Measurements from ENCODE around the gene JUN.

The JUN gene

DNA sequence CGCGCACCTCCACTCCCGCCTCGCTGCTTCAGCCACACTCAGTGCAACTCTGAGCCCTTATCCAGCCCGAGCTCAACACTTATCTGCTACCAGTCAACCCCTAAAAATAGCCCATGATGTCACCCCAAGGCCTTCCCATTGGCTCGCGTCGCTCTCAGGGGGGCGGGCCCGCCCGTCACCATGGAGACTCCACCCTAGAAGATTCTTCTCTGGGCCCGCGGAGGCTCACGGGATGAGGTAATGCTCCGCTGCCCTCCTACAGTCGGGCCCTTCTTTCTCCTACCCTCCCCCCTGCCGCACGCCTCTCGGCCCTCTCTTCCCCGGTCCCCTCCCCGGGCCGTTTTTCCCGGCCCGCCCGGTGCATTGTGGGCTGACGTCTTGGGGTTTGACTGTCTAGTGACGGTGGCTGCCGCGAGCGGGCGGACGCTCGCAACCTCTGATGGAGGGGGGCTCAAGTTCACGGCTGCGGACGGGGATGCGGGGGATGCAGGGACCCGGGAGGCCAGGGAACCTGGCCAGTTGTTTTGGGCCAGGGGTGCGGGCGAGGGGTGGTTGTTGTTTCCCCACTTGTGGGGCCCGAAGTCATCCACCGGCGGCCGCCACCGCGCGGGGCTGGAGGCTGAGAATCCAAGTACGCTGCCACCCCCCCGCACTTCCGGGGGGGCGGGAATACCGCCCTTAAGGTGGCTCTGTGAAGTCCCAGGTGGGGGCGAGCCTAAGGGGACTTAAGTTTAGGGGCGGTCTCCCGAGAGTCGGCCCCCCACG, at the start of gene JUN:
TSS of gene JUN (minus strand) at position 55 of the 765 bp plus-strand sequence. CDS start 977 bp downstream, outside the sequence.
- Histone ChIP-seq H3K9ac (ENCODE audit: low read length in 5 of 5) (peak within 1 kb of the TSS; percentile 94 to 100 (median 100)), H3K4me1 (ENCODE audit: control insufficient read depth in 5 of 5, insufficient read depth in 5 of 5, low read length in 5 of 5) (peaks cover 9 to 32% (median 18%) of the 10 kb centered on the region in 5 donors), H3K9me3 (ENCODE audit: control insufficient read depth in 5 of 5, low read length in 5 of 5) (peaks cover 0 to 7% (median 0%) of the 10 kb centered on the region in 5 donors), H3K27me3 (ENCODE audit: control insufficient read depth in 5 of 5, insufficient read depth in 4 of 5, low read length in 5 of 5) (no peaks in the 10 kb centered on the region), H3K27ac (ENCODE audit: low read depth, low read length) (peak within 1 kb of the TSS; percentile 100), H3K36me3 (ENCODE audit: control insufficient read depth in 5 of 5, insufficient read depth in 5 of 5, low read length in 5 of 5) (peaks cover 4 to 11% (median 9%) of the 10 kb centered on the region in 5 donors), H3K4me3 (ENCODE audit: low read depth in 1 of 5, low read length in 5 of 5) (peak within 1 kb of the TSS; percentile 79 to 100 (median 98))

- peaks cover 0 to 4% (median 0%) of the 10 kb centered on the region in 5 donors for H3K9me3 ChIP-seq (ENCODE audit: control insufficient read depth in 5 of 5, low read length in 5 of 5)
- H3K4me3 ChIP-seq (ENCODE audit: low read depth in 1 of 5, low read length in 5 of 5), result no peak overlapping the region
- no peaks in the 10 kb centered on the region for H3K36me3 ChIP-seq (ENCODE audit: control insufficient read depth in 5 of 5, insufficient read depth in 5 of 5, low read length in 5 of 5)
- H3K27me3 ChIP-seq (ENCODE audit: control insufficient read depth in 5 of 5, insufficient read depth in 4 of 5, low read length in 5 of 5), result no peaks in the 10 kb centered on the region
- no peak overlapping the region for H3K9ac ChIP-seq (ENCODE audit: low read length in 5 of 5)
- H3K27ac ChIP-seq (ENCODE audit: low read depth, low read length), result no peak overlapping the region
- H3K4me1 ChIP-seq (ENCODE audit: control insufficient read depth in 5 of 5, insufficient read depth in 5 of 5, low read length in 5 of 5), result peaks cover 0 to 14% (median 0%) of the 10 kb centered on the region in 5 donors
Measured at GRCh38 chr1:58833166-58833565, 49.3 kb upstream of the JUN start.

- no peaks in the 10 kb centered on the region for H3K4me1 ChIP-seq (ENCODE audit: control insufficient read depth in 5 of 5, insufficient read depth in 5 of 5, low read length in 5 of 5)
- no peaks in the 10 kb centered on the region for H3K27me3 ChIP-seq (ENCODE audit: control insufficient read depth in 5 of 5, insufficient read depth in 4 of 5, low read length in 5 of 5)
- H3K9me3 ChIP-seq (ENCODE audit: control insufficient read depth in 5 of 5, low read length in 5 of 5), result peaks cover 0 to 14% (median 4%) of the 10 kb centered on the region in 5 donors
- H3K4me3 ChIP-seq (ENCODE audit: low read depth in 1 of 5, low read length in 5 of 5), result no peak overlapping the region
- no peak overlapping the region for H3K9ac ChIP-seq (ENCODE audit: low read length in 5 of 5)
- no peaks in the 10 kb centered on the region for H3K36me3 ChIP-seq (ENCODE audit: control insufficient read depth in 5 of 5, insufficient read depth in 5 of 5, low read length in 5 of 5)
- no peak overlapping the region for H3K27ac ChIP-seq (ENCODE audit: low read depth, low read length)
Measured at GRCh38 chr1:58830291-58830690, 46.4 kb upstream of the JUN start.

- Histone ChIP-seq H3K9ac (ENCODE audit: low read length in 5 of 5) (no peak overlapping the region), H3K9me3 (ENCODE audit: control insufficient read depth in 5 of 5, low read length in 5 of 5) (peaks cover 0 to 14% (median 4%) of the 10 kb centered on the region in 5 donors)
Measured at GRCh38 chr1:58829866-58830265, 46.0 kb upstream of the JUN start.

DNA sequence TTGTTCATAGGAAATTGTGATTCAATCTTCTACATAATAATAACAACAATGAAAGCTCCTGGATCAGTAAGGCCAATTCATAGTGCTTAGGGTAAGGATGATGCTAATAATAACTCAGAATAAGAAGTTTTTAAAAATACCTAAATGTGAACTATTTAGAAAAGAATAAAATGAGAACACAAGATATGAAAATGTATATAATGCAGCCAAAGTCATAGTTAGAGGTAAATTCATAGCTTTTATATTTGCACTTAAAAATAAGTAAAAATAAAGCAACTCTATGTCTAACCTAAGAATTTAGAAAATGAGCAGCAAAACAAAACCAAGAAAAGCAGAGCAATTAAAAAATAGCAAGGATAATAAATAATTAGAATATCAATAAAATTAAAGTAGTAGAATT, 43.5 kb upstream of the JUN start:
- Histone ChIP-seq H3K4me3 (ENCODE audit: low read depth in 1 of 5, low read length in 5 of 5) (no peak overlapping the region), H3K27ac (ENCODE audit: low read depth, low read length) (no peak overlapping the region), H3K4me1 (ENCODE audit: control insufficient read depth in 5 of 5, insufficient read depth in 5 of 5, low read length in 5 of 5) (peaks cover 0 to 16% (median 3%) of the 10 kb centered on the region in 5 donors), H3K27me3 (ENCODE audit: control insufficient read depth in 5 of 5, insufficient read depth in 4 of 5, low read length in 5 of 5) (no peaks in the 10 kb centered on the region), H3K36me3 (ENCODE audit: control insufficient read depth in 5 of 5, insufficient read depth in 5 of 5, low read length in 5 of 5) (no peaks in the 10 kb centered on the region), H3K9me3 (ENCODE audit: control insufficient read depth in 5 of 5, low read length in 5 of 5) (peaks cover 0 to 14% (median 4%) of the 10 kb centered on the region in 5 donors), H3K9ac (ENCODE audit: low read length in 5 of 5) (no peak overlapping the region)

More at GRCh38 chr1:58829866-58830265, 46.0 kb upstream of the JUN start:
- Histone ChIP-seq H3K4me3 (ENCODE audit: low read depth in 1 of 5, low read length in 5 of 5) (no peak overlapping the region), H3K27me3 (ENCODE audit: control insufficient read depth in 5 of 5, insufficient read depth in 4 of 5, low read length in 5 of 5) (no peaks in the 10 kb centered on the region), H3K36me3 (ENCODE audit: control insufficient read depth in 5 of 5, insufficient read depth in 5 of 5, low read length in 5 of 5) (no peaks in the 10 kb centered on the region), H3K4me1 (ENCODE audit: control insufficient read depth in 5 of 5, insufficient read depth in 5 of 5, low read length in 5 of 5) (peaks cover 0 to 4% (median 3%) of the 10 kb centered on the region in 5 donors), H3K27ac (ENCODE audit: low read depth, low read length) (no peak overlapping the region)

DNA sequence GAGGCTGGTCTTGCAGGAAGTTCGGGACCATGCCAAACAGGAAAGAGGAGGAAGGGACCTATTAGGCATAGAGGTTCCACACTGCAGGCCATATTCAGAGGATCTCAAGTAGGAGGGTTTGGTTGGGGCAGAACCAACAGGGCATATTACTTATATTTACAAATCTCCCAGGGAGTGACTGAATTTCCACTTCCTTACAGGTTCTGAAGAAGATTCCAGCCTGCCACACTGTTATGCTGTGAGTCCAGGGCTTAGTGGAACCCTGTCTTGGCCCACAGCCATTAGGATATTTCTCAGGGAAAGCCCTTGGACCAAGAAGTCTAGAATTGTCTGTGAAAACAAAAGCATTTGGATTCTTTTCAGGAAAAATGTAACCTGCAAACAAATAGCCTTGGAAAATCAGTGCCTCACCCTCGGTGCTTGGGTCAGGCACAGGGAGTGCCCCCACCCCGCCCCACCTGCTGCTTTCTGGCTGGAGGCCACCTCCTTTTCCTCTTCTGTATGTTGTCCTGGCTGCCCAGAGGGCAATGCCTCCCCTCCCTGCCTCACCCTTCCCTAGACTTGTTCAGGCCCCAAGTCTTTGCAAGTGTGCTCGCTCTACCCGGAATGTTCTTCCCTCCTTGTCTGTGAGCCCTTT, 41.0 kb upstream of the JUN start:
- Histone ChIP-seq H3K27me3 (ENCODE audit: control insufficient read depth in 5 of 5, insufficient read depth in 4 of 5, low read length in 5 of 5) (no peaks in the 10 kb centered on the region), H3K27ac (ENCODE audit: low read depth, low read length) (no peak overlapping the region), H3K36me3 (ENCODE audit: control insufficient read depth in 5 of 5, insufficient read depth in 5 of 5, low read length in 5 of 5) (no peaks in the 10 kb centered on the region), H3K9me3 (ENCODE audit: control insufficient read depth in 5 of 5, low read length in 5 of 5) (peaks cover 0 to 14% (median 4%) of the 10 kb centered on the region in 5 donors), H3K4me3 (ENCODE audit: low read depth in 1 of 5, low read length in 5 of 5) (no peak overlapping the region), H3K9ac (ENCODE audit: low read length in 5 of 5) (no peak overlapping the region), H3K4me1 (ENCODE audit: control insufficient read depth in 5 of 5, insufficient read depth in 5 of 5, low read length in 5 of 5) (peaks cover 0 to 16% (median 3%) of the 10 kb centered on the region in 5 donors)

DNA sequence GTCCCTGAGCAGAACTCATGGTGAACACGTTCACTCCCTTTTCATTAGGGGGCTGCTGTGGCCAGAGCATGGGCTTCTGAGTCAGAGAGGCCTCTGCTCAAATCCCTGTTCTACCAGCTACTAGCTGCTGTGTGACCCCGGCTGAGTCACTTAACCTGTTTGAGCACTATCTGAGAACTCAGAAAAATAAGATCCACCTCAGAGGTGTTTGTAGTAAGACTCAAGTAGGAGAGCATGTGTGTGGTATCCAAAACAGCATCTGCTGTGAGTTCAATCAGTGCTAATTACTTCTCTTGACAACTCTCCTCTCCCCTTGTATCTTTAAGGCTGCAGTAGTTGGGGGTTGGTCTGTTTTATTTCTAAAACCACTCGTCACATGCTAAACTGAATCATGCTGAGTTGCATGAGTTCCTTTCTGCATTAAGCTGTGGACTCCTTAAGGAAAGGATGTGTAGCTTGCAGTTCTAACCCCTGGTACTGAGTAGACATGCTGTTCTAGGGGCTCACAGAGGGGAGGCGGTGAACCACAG, 39.7 kb upstream of the JUN start:
- Histone ChIP-seq H3K9ac (ENCODE audit: low read length in 5 of 5) (no peak overlapping the region), H3K27ac (ENCODE audit: low read depth, low read length) (no peak overlapping the region), H3K27me3 (ENCODE audit: control insufficient read depth in 5 of 5, insufficient read depth in 4 of 5, low read length in 5 of 5) (no peaks in the 10 kb centered on the region), H3K4me1 (ENCODE audit: control insufficient read depth in 5 of 5, insufficient read depth in 5 of 5, low read length in 5 of 5) (peaks cover 0 to 19% (median 5%) of the 10 kb centered on the region in 5 donors), H3K36me3 (ENCODE audit: control insufficient read depth in 5 of 5, insufficient read depth in 5 of 5, low read length in 5 of 5) (no peaks in the 10 kb centered on the region), H3K9me3 (ENCODE audit: control insufficient read depth in 5 of 5, low read length in 5 of 5) (peaks cover 0 to 14% (median 4%) of the 10 kb centered on the region in 5 donors), H3K4me3 (ENCODE audit: low read depth in 1 of 5, low read length in 5 of 5) (no peak overlapping the region)

- H3K27ac ChIP-seq (ENCODE audit: low read depth, low read length), result no peak overlapping the region
- no peaks in the 10 kb centered on the region for H3K36me3 ChIP-seq (ENCODE audit: control insufficient read depth in 5 of 5, insufficient read depth in 5 of 5, low read length in 5 of 5)
- H3K9ac ChIP-seq (ENCODE audit: low read length in 5 of 5), result no peak overlapping the region
- H3K4me1 ChIP-seq (ENCODE audit: control insufficient read depth in 5 of 5, insufficient read depth in 5 of 5, low read length in 5 of 5), result peaks cover 6 to 30% (median 12%) of the 10 kb centered on the region in 5 donors
- H3K4me3 ChIP-seq (ENCODE audit: low read depth in 1 of 5, low read length in 5 of 5), result no peak overlapping the region
- no peaks in the 10 kb centered on the region for H3K27me3 ChIP-seq (ENCODE audit: control insufficient read depth in 5 of 5, insufficient read depth in 4 of 5, low read length in 5 of 5)
- no peaks in the 10 kb centered on the region for H3K9me3 ChIP-seq (ENCODE audit: control insufficient read depth in 5 of 5, low read length in 5 of 5)
Measured at GRCh38 chr1:58821309-58821708, 37.5 kb upstream of the JUN start.

GRCh38 chr1:58818976-58819375, 35.1 kb upstream of the JUN start:
- Histone ChIP-seq H3K27ac (ENCODE audit: low read depth, low read length) (no peak overlapping the region), H3K9me3 (ENCODE audit: control insufficient read depth in 5 of 5, low read length in 5 of 5) (no peaks in the 10 kb centered on the region), H3K36me3 (ENCODE audit: control insufficient read depth in 5 of 5, insufficient read depth in 5 of 5, low read length in 5 of 5) (no peaks in the 10 kb centered on the region), H3K4me3 (ENCODE audit: low read depth in 1 of 5, low read length in 5 of 5) (no peak overlapping the region), H3K27me3 (ENCODE audit: control insufficient read depth in 5 of 5, insufficient read depth in 4 of 5, low read length in 5 of 5) (no peaks in the 10 kb centered on the region), H3K9ac (ENCODE audit: low read length in 5 of 5) (no peak overlapping the region), H3K4me1 (ENCODE audit: control insufficient read depth in 5 of 5, insufficient read depth in 5 of 5, low read length in 5 of 5) (peaks cover 8 to 38% (median 30%) of the 10 kb centered on the region in 5 donors)

DNA sequence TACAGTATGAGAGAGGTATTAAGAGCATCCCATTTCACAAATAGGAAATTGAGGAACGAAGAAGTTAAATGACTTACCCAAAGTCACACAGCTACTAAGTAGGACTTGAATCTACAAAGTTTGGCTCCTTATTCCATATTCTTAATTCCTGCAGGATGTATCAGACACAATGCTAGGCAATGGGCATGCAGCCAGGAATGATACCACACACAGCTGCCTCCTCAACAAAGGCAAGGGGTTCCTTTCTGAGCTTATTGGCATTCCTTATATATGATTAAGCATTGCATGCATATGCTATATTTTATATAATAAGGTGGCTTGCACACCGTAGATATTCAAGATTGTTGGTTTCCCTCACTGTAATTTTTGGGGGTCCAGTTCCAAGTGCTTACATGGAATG, 34.2 kb upstream of the JUN start:
- Histone ChIP-seq H3K27ac (ENCODE audit: low read depth, low read length) (no peak overlapping the region), H3K9ac (ENCODE audit: low read length in 5 of 5) (no peak overlapping the region), H3K4me3 (ENCODE audit: low read depth in 1 of 5, low read length in 5 of 5) (no peak overlapping the region), H3K27me3 (ENCODE audit: control insufficient read depth in 5 of 5, insufficient read depth in 4 of 5, low read length in 5 of 5) (no peaks in the 10 kb centered on the region), H3K4me1 (ENCODE audit: control insufficient read depth in 5 of 5, insufficient read depth in 5 of 5, low read length in 5 of 5) (peaks cover 6 to 47% (median 32%) of the 10 kb centered on the region in 5 donors), H3K9me3 (ENCODE audit: control insufficient read depth in 5 of 5, low read length in 5 of 5) (no peaks in the 10 kb centered on the region), H3K36me3 (ENCODE audit: control insufficient read depth in 5 of 5, insufficient read depth in 5 of 5, low read length in 5 of 5) (no peaks in the 10 kb centered on the region)

Measured in subcutaneous abdominal adipose tissue (tissue), 5 donors.